Inflammatory macrophage treated with lipopolysaccharide for 4 hours (primary cell): ENCODE data around the gene WNT8A.

Experiments
- DNase-seq: peaks from one replicate; pipeline ENCODE4 v3.0.0-alpha.2; 2020

Gene WNT8A

GRCh38 chr5:138092301-138092700 lies 8.5 kb downstream of the WNT8A start:
- no peak for DNase-seq

DNA sequence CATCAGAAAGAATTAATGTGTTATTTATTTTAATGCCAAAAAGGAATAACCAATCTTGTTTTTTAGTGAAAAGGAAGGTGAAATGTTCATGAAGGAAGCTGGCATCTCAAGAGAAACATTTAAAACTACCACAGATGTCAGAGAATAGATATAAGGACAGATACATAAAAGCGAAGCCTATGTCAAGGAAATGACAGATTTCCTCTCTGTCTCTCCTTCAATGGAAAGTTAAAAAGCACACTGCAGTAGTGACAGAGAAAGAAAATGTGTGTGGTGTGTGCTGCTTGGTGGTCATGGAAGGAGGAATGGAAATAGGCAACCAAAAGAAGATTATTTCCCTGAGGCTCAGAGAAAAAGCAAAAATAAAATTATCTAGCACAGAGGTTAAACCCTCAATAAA lies 9.2 kb downstream of the WNT8A start:
- DNase-seq = no peak

DNA sequence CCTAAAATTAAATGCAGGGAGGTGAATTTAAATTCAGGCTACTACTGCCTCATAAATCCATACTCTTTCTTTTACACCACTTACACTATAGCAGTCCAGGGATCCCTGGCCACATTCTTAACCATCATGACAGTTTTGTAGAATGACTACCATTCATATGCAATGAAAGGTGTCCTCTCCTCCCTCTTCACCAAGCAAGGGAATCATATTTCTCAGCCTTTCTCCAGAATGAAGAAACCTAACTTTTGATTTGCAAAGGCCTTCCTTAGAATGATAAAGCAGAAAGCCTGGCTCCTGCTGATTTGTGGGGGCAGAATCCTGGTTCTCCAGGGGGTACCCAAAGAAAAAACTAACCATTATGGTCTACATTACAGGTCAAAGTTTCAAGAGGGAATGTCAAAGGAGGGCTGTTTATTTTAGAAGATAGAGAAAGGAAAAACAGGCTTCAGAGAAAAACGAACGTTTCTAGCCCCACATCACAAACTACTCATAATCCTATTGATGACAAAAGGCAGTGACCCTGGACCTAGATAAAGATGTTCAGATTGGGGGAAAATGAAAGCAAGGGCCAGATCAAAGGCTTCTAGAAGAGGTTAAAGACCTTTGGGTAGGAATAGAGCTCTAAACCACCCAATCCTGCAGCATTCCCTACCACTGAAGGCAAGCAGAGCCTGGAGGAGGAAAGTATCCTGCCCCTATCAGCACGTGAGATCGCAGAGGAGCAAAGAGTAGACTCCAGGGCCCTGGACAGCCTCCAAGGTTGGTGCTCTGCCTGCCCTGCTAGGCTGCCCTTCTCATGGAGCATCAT lies 11.5 kb downstream of the WNT8A start:
- no peak for DNase-seq

DNA sequence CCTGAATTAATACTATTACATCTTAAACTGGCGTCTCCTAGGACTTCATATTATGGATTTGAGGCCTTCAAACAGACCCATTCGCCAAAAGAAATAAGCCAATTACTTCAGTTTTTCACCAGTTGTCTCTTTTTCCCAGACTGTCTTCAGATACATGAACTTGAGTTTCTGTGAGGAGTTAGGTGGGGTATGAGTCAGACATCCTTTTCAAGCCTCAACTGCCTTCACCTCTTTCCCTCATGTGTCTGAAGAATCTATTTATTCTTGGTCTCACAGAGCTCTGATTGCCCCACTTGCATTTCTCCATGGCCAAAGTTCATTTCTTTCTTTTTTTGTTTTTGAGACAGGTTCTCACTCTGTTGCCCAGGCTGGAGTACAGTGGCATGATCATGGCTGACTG lies 12.5 kb downstream of the WNT8A start:
- DNase-seq = no peak

DNA sequence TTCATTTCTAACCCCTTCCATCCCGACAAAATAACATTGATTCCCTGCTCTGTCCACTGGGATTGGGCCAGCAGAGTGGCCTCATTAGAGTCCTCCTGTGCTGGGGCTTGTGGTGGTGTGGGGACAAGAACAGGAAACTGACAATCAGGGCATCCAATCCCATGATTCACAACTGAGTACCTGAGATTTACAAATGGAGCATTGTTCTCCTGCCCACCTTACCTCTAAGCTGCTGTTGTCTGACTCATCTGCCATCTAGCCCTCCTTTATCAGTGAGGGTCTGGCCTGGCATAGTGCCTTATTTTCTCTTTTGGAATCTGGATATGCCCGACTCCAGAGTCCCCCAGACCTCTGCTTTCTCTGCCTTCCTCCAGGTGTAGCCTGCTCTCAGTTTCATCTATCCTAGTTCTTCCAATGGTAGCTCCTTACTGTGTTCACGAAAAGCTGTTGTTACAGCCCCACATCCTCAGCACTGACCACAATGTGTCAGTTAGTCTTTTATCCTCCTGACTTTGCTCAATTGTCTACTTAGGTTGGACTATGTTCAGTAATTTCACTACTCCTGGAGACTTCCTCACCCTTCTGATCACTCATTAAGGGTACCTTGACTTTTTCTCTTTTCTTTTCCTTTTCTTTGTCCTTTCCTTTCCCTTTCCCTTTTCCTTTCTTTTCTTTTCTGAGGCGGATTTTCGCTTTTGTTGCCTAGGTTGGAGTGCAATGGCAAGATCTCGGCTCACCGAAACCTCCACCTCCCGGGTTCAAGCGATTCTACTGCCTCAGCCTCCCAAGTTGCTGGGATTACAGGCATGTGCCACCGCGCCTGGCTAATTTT lies 13.4 kb downstream of the WNT8A start:
- DNase-seq = no peak

DNA sequence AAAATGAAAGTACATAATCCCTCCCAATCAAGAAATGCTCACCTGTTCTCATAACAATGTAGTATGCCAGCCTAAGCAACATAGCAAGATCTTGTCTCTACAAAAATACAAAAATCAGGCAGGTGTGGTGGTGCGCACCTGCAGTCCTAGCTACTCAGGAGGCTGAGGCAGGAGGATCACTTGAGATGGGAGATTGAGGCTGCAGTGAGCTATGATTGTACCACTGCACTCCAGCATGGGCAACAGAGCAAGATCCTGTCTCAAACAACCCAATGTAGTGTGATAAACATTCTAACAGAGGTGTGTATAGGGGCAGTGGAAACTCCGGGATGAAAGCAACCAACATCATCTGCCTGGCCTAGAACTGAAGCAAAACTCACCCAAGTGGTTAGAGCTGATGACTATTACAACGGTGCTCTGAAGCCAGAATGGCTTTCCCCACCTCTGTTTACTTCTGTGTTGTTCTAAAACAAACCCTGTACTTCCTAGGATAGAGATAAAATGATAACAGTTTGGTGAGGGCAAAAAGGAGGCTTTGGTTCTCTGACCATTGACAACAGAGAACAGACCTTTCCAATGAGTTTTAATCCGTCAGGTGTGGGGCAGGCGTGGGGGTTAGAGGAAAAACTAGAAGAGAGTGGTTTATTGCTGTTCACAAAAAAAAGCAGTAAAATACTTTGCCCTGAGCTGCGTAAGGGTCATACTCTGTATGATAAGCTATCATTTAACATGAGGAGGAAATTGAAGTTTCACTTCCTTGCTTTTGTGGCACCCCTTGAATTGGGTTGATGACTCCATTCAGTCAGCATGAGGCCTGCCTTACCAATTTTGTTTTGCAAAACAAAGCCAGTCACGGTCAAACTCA lies 18.9 kb downstream of the WNT8A start:
- peak; percentile 62 for DNase-seq

GRCh38 chr5:138103319-138103637 lies 19.4 kb downstream of the WNT8A start:
- no peak for DNase-seq

DNA sequence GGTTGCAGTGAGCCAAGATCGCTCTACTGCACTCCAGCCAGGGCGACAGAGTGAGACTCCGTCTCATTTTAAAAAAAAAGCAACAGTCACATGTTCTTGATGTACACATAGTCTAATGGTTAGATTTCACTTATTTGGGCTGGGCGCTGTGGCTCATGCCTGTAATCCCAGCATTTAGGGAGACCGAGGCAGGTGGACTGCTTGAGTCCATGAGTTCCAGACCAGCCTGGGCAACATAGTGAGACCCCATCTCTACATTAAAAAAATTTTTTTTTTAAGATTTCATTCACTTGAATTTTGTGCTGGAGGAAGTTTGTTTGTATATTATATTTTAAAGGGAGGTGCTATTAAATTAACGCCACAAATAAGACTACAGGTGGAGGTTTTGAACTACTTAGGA lies 21.9 kb downstream of the WNT8A start:
- no peak for DNase-seq

- DNase-seq = no peak
Measured at GRCh38 chr5:138107213-138107612, 23.4 kb downstream of the WNT8A start.

DNA sequence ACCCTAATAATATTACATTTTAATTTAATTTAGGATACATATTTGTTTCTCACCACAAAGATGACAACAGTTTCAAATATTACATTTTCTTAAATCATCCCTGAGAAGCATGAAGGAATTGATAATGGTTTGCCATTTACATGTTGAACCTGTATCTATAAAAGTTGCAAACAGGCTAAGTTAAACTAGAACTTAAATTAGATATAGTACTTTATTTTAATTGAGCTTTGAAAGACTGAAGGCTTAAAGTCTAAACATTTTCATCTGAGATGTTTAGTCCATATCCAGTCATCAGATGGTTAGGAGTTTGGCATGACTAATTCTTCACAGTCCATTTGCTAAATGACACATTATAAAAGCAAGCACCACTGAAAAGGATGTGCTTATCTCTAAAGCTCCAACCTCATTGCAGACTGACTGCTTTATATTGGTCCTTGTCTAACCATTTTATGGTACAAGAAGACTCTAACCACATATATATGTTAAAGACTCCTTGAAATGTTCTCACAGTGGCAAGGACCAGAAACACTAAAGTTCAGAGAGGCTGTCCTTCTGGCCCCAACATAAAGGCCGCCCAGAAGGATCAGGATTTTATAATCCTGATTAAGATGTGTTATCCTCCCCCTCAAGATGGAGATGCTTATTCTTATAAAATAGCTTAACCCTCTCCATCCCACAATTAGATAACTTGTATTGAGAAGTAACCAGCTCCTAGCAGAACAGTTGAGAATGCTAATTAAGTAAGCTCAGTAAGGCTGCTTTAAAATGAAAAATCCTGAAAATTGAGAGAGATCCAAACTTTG lies 25.8 kb downstream of the WNT8A start:
- DNase-seq = no peak

DNA sequence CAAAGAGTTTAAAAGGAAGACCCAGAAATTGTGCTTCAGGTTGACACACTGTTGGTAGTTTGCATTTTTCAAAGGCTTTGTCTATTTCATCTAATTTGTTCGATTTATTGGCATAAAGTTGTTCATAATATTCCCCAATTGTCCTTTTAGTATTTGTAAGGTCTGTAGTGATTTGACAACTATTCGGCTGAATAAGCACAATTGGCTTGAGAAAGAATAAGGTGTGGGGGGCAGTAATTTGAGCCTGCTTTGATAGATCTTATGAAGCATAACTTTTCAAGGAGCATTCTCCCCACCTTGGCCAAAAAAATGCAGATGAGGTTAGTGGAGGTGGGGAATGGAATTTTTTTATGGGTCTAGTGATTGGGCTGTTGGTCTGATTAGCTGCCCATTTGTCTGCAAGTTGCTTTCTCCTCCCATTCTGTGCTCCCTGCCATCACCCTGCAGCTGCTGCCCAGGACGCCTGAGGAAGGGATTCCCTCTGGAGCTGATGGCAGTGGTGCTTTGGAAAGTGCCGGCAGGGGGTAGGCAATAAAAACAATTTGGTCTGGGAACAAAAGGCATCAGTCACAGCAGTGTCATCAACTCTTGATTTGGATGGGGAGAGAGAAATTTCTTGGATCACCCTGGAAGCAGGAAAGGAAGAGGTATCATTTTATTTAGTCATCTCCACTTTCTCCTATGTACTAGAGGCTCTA lies 26.6 kb downstream of the WNT8A start:
- DNase-seq = no peak

DNA sequence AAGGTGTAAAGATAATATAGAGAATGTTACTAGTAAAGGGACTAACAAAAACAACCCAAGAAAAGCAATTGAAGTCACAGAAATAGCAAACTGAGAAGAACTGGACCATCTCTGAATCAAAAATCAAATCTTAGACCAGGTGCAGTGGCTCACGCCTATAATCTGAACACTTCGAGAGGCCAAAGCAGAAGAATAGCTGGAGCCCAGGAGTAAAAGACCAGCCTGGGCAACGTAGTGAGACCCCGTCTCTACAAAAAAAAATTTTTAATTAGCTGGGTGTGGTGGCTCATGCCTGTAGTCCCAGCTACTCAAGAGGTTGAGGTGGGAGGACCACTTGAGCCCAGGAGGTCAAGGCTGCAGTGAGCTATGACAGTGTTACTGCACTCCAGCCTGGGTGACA lies 27.3 kb downstream of the WNT8A start:
- DNase-seq = no peak

- no peak for DNase-seq
Measured at GRCh38 chr5:138111937-138112336, 28.1 kb downstream of the WNT8A start.

- no peak for DNase-seq
Measured at GRCh38 chr5:138115254-138115653, 31.4 kb downstream of the WNT8A start.

- DNase-seq = no peak
Measured at GRCh38 chr5:138128334-138128733, 44.5 kb downstream of the WNT8A start.

- DNase-seq = no peak
Measured at GRCh38 chr5:138129347-138129746, 45.5 kb downstream of the WNT8A start.

GRCh38 chr5:138132543-138132942 lies 48.7 kb downstream of the WNT8A start:
- no peak for DNase-seq

GRCh38 chr5:138138949-138139780 lies 55.3 kb downstream of the WNT8A start, which contains the start of gene NME5:
Gene NME5 (minus strand): TSS chr5:138139428. CDS start chr5:138138780, 648 bp downstream.
- no peak for DNase-seq

DNA sequence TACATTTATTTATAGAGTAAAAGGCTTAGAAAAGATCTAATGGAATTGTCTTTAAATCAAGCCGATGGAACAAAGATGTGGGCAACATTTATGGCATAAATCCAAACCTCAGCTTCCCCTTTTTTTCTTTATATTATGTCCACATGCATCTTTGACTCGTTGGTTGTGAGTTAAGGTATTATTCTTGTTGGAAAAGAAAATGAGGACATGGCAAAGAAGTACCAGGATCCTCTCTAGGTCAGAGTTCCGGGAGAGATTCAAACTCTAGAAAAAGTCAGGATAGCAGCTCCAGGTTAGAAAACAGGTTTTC lies 55.9 kb downstream of the WNT8A start:
- peak; percentile 31 for DNase-seq

DNA sequence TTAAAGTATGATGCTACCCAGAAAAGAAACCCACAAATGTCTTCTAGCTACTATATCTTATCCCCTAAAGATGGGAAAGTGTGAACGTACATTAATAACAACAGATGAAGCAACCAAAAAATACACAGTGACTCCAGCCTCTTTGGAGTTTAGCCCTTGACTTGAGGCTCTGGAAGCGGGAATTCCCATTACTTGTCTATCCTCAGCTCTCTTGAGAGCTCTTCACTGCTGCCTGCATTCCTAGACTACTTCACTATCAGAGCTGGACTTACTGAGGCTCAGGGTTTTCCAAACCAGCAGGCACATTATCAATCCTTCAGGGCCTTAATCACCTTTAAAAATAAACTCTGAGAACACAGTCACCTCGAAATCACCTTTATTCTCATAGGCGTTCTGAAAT lies 56.4 kb downstream of the WNT8A start:
- no peak for DNase-seq
